Activated CD8-positive, alpha-beta memory T cell treated with anti-CD3 and anti-CD28 coated beads for 36 hours (primary cell): ENCODE data around the gene CHIC1. TPM values are rescaled to one million over a fixed set of nuclear protein-coding genes. Genes with fewer than 3 reads are reported as not detected.
"Not testable (repeated sequence)": the region's sequence is repeated elsewhere in the genome, so short reads cannot be mapped to it uniquely, and the experiment has no call there.

Experiments
- CTCF ChIA-PET: fragments of 350-600 bp; sonication (Branson Sonifier 250); formaldehyde crosslinking; loops from one replicate; lab custom pipeline; 2021; ENCODE audit warnings: antibody characterized with exemption; lab: Charles Lee
- POLR2A ChIA-PET: fragments of 350-600 bp; sonication (Branson Sonifier 250); formaldehyde crosslinking; loops from one replicate; lab custom pipeline; 2021; ENCODE audit warnings: antibody characterized with exemption; lab: Charles Lee
- total RNA-seq, 2 experiments: library from RNA; stranded (reverse); gene quantifications; one replicate each; pipeline ENCODE4 v1.2.3, GENCODE V29; 2021

CHIC1 gene
- total RNA-seq, 2 experiments from 2014 or later: 5.0 to 5.8 TPM

- ChIA-PET POLR2A (no interaction called here), CTCF (no interaction called here)
These were observed 120.4 kb downstream of the CHIC1 start for GRCh38 chrX:73683236-73683859.

DNA sequence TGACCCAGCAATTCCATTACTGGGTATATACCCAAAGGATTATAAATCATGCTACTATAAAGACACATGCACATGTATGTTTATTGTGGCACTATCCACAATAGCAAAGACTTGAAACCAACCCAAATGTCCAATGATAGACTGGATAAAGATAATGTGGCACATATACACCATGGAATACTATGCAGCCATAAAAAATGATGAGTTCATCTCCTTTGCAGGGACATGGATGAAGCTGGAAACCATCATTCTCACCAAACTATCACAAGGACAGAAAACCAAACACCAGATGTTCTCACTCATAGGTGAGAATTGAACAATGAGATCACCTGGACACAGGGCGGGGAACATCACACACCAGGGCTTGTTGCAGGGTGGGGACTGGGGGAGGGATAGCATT, 144.0 kb downstream of the CHIC1 start:
- CTCF ChIA-PET, POLR2A ChIA-PET: not testable (repeated sequence)

DNA sequence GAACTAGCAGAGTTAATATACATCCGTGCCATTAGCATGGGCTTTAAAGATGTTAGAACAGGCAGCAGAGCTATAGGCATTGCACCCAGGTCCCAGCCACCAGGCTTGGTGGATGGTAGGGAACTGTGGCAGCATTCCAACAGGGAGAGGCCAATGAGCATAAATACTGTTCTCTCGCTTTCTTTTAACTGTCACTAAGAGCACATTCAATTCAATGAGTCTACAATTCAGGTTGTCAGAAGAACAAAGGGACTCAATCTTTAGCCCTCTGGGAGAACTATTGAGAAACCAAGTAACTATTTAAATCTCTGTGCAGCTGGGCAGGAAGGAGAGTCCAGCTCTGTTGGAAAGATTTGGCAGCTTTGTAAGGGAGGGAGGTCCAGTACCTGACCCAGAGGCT, 165.6 kb downstream of the CHIC1 start:
- POLR2A ChIA-PET: no interaction called here
- CTCF ChIA-PET: no interaction called here

Other genes with a start within 250 kb of the CHIC1 start
- not detected for gene CDX4, start 116.1 kb upstream of the CHIC1 start, total RNA-seq